HEK293 (cell line): ENCODE data around the gene CTSO.
A peak's percentile ranks its signal among the peaks of the same experiment; 100 is the strongest.

Source experiments
- BCL11B ChIP-seq: fragments of 450-650 bp; formaldehyde crosslinking; IDR thresholded peaks from 2 replicates; pipeline ENCODE4 v1.5.1; 2016; ENCODE audit warnings: low read depth, missing biosample characterization, missing genetic modification characterization
- HOXD13 ChIP-seq: sonication (generic); formaldehyde crosslinking; IDR thresholded peaks from 2 replicates; pipeline ENCODE4 v1.8.0; 2022; ENCODE audit warnings: missing genetic modification reagents, borderline replicate concordance
- MZF1 ChIP-seq: fragments of 450-650 bp; formaldehyde crosslinking; IDR thresholded peaks from 2 replicates; pipeline ENCODE4 v1.5.1; 2017; ENCODE audit warnings: missing biosample characterization, missing genetic modification characterization, borderline replicate concordance
- PRDM1 ChIP-seq: fragments of 450-650 bp; formaldehyde crosslinking; IDR thresholded peaks from 2 replicates; pipeline ENCODE4; 2016; ENCODE audit warnings: missing biosample characterization, missing genetic modification characterization
- REPIN1 ChIP-seq: fragments of 450-650 bp; formaldehyde crosslinking; IDR thresholded peaks from 2 replicates; pipeline ENCODE4 v1.5.1; 2017; ENCODE audit warnings: missing biosample characterization, missing genetic modification characterization, low read depth
- SCRT1 ChIP-seq: fragments of 450-650 bp; formaldehyde crosslinking; IDR thresholded peaks from 2 replicates; pipeline ENCODE4 v1.5.1; 2016; ENCODE audit warnings: missing biosample characterization, missing genetic modification characterization, borderline replicate concordance
- WT1 ChIP-seq: fragments of 450-650 bp; formaldehyde crosslinking; IDR thresholded peaks from 2 replicates; pipeline ENCODE4 v1.5.1; 2016; ENCODE audit warnings: missing biosample characterization, missing genetic modification characterization
- ZBTB17 ChIP-seq: fragments of 450-650 bp; formaldehyde crosslinking; IDR thresholded peaks from 2 replicates; pipeline ENCODE4 v1.5.1; 2016; ENCODE audit warnings: missing biosample characterization, missing genetic modification characterization
- ZBTB20 ChIP-seq: fragments of 450-650 bp; formaldehyde crosslinking; IDR thresholded peaks from 2 replicates; pipeline ENCODE4 v1.5.1; 2016; ENCODE audit warnings: missing biosample characterization, missing genetic modification characterization
- ZBTB21 ChIP-seq: fragments of 450-650 bp; formaldehyde crosslinking; IDR thresholded peaks from 2 replicates; pipeline ENCODE4 v1.5.1; 2017; ENCODE audit warnings: missing biosample characterization, missing genetic modification characterization
- ZBTB44 ChIP-seq: fragments of 450-650 bp; IDR thresholded peaks from 2 replicates; pipeline ENCODE4 v1.5.1; 2018; ENCODE audit warnings: missing biosample characterization, mild to moderate bottlenecking, missing genetic modification characterization
- ZBTB7A ChIP-seq: fragments of 450-650 bp; formaldehyde crosslinking; IDR thresholded peaks from 2 replicates; pipeline ENCODE4 v1.5.1; 2016; ENCODE audit warnings: low read depth, missing biosample characterization, missing genetic modification characterization
- ZNF114 ChIP-seq: fragments of 450-650 bp; formaldehyde crosslinking; IDR thresholded peaks from 2 replicates; pipeline ENCODE4 v1.5.0; 2017; ENCODE audit warnings: missing biosample characterization, missing genetic modification characterization
- ZNF18 ChIP-seq: fragments of 450-650 bp; formaldehyde crosslinking; IDR thresholded peaks from 2 replicates; pipeline ENCODE4 v1.5.1; 2016; ENCODE audit warnings: missing biosample characterization, missing genetic modification characterization
- ZNF223 ChIP-seq: fragments of 450-650 bp; formaldehyde crosslinking; IDR thresholded peaks from 2 replicates; pipeline ENCODE4 v1.5.1; 2016; ENCODE audit warnings: missing biosample characterization, missing genetic modification characterization
- ZNF529 ChIP-seq: fragments of 450-650 bp; formaldehyde crosslinking; IDR thresholded peaks from 2 replicates; pipeline ENCODE4 v1.5.1; 2017; ENCODE audit warnings: missing genetic modification characterization, missing biosample characterization; ENCODE audit not compliant: insufficient replicate concordance
- ZNF544 ChIP-seq: fragments of 450-650 bp; formaldehyde crosslinking; IDR thresholded peaks from 2 replicates; pipeline ENCODE4 v1.5.0; 2017; ENCODE audit warnings: missing biosample characterization, missing genetic modification characterization
- ZNF561 ChIP-seq: fragments of 450-650 bp; IDR thresholded peaks from 2 replicates; pipeline ENCODE4 v1.5.1; 2018; ENCODE audit warnings: missing biosample characterization, missing genetic modification characterization, borderline replicate concordance
- ZNF623 ChIP-seq: fragments of 450-650 bp; formaldehyde crosslinking; IDR thresholded peaks from 2 replicates; pipeline ENCODE4 v1.5.1; 2016; ENCODE audit warnings: missing biosample characterization, missing genetic modification characterization
- ZNF626 ChIP-seq: fragments of 450-650 bp; sonication (Bioruptor Pico); formaldehyde crosslinking; IDR thresholded peaks from 2 replicates; pipeline ENCODE4 v1.5.1; 2018; ENCODE audit warnings: missing biosample characterization, missing genetic modification characterization, inconsistent platforms
- ZNF660 ChIP-seq: fragments of 450-650 bp; IDR thresholded peaks from 2 replicates; pipeline ENCODE4 v1.5.1; 2018; ENCODE audit warnings: missing biosample characterization, mild to moderate bottlenecking, missing genetic modification characterization
- ZNF692 ChIP-seq: fragments of 450-650 bp; formaldehyde crosslinking; IDR thresholded peaks from 2 replicates; pipeline ENCODE4 v1.5.1; 2016; ENCODE audit warnings: missing biosample characterization, missing genetic modification characterization
- ZNF707 ChIP-seq: fragments of 450-650 bp; formaldehyde crosslinking; IDR thresholded peaks from 2 replicates; pipeline ENCODE4 v1.5.1; 2016; ENCODE audit warnings: missing biosample characterization, missing genetic modification characterization
- ZNF785 ChIP-seq: fragments of 450-650 bp; formaldehyde crosslinking; IDR thresholded peaks from 2 replicates; pipeline ENCODE4 v1.5.1; 2016; ENCODE audit warnings: missing biosample characterization, missing genetic modification characterization
- ZNF791 ChIP-seq: fragments of 450-650 bp; formaldehyde crosslinking; IDR thresholded peaks from 2 replicates; pipeline ENCODE4 v1.5.1; 2016; ENCODE audit warnings: missing biosample characterization, missing genetic modification characterization
- ZSCAN30 ChIP-seq: fragments of 450-650 bp; IDR thresholded peaks from 2 replicates; pipeline ENCODE4 v1.5.1; 2018; ENCODE audit warnings: missing biosample characterization, mild to moderate bottlenecking, missing genetic modification characterization, moderate library complexity
- TF ChIP-seq, protein P1 (sequence below): fragments of 450-650 bp; formaldehyde crosslinking; IDR thresholded peaks from 2 replicates; pipeline ENCODE4 v1.5.1; 2016; ENCODE audit warnings: missing biosample characterization, missing genetic modification characterization
- TF ChIP-seq, protein P2 (sequence below): fragments of 450-650 bp; IDR thresholded peaks from 2 replicates; pipeline ENCODE4 v1.5.1; 2018; ENCODE audit warnings: missing biosample characterization, missing genetic modification characterization
- TF ChIP-seq, protein P3 (sequence below): fragments of 450-650 bp; formaldehyde crosslinking; IDR thresholded peaks from 2 replicates; pipeline ENCODE4 v1.5.1; 2016; ENCODE audit warnings: missing biosample characterization, missing genetic modification characterization
- TF ChIP-seq, protein P4 (sequence below): fragments of 450-650 bp; formaldehyde crosslinking; IDR thresholded peaks from 2 replicates; pipeline ENCODE4 v1.5.1; 2017; ENCODE audit warnings: missing biosample characterization, mild to moderate bottlenecking, missing genetic modification characterization, moderate library complexity

The CTSO gene

DNA sequence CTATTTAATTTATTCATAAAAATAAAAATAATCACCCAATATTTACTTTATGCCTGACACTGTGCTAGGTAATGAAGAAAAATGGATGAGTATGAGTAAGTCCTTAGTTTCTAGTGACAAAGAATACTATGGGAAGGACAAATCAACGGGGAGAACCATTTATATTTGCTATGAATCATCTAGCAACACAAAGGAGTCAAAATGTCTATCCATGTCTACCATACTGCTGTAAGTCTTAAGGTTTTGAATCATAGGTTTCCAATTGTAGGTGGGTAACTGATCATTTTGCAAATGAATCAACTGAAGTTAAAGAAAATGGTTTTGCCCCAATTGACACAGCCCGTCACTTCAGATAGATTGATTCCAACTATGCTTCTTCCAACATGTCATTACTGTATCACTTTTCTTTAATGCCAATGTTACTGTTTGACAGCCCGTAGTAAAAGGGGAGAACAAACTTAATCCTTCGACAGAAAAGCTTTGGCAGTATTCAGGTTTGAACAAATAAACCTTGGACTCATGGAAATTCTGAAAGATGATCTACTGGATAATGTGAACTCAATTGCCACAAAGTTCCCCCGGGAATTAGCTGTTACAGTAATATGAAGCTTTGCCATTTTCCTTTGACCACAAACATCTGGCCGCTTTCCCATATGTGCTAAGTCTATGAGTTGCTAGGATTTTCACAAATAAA, 47.0 kb downstream of the CTSO start (continued):
- TF ChIP-seq HOXD13 = no peak
- TF ChIP-seq ZBTB44 (tag by site-specific recombination) = peak; percentile 75
- TF ChIP-seq ZNF544 (tag by site-specific recombination) = no peak
- peak; percentile 66 for TF ChIP-seq WT1
- peak; percentile 49; the same call in 1 of the 2 replicates for TF ChIP-seq ZBTB17
- no peak for TF ChIP-seq ZNF660 (tag by site-specific recombination)
- no peak for TF ChIP-seq REPIN1
- TF ChIP-seq SCRT1 (tag by site-specific recombination) = no peak
- TF ChIP-seq ZNF785 (tag by site-specific recombination) = no peak
- TF ChIP-seq ZSCAN30 (tag by site-specific recombination) = no peak
- TF ChIP-seq, protein P1, sequence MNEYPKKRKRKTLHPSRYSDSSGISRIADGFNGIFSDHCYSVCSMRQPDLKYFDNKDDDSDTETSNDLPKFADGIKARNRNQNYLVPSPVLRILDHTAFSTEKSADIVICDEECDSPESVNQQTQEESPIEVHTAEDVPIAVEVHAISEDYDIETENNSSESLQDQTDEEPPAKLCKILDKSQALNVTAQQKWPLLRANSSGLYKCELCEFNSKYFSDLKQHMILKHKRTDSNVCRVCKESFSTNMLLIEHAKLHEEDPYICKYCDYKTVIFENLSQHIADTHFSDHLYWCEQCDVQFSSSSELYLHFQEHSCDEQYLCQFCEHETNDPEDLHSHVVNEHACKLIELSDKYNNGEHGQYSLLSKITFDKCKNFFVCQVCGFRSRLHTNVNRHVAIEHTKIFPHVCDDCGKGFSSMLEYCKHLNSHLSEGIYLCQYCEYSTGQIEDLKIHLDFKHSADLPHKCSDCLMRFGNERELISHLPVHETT = 0 out of 2 replicates have a peak, but pooled peaks have one; percentile 24
- peak; percentile 22; the same call in 1 of the 2 replicates for TF ChIP-seq ZBTB21
- TF ChIP-seq ZNF529 (tag by site-specific recombination) = no peak
- TF ChIP-seq ZNF791 (tag by site-specific recombination) = no peak
- no peak for TF ChIP-seq ZNF707 (tag by site-specific recombination)
- TF ChIP-seq ZNF692 (tag by site-specific recombination) = no peak
- TF ChIP-seq BCL11B = no peak
- no peak for TF ChIP-seq ZNF623 (tag by site-specific recombination)
- no peak for TF ChIP-seq ZNF561
- TF ChIP-seq, protein P2, sequence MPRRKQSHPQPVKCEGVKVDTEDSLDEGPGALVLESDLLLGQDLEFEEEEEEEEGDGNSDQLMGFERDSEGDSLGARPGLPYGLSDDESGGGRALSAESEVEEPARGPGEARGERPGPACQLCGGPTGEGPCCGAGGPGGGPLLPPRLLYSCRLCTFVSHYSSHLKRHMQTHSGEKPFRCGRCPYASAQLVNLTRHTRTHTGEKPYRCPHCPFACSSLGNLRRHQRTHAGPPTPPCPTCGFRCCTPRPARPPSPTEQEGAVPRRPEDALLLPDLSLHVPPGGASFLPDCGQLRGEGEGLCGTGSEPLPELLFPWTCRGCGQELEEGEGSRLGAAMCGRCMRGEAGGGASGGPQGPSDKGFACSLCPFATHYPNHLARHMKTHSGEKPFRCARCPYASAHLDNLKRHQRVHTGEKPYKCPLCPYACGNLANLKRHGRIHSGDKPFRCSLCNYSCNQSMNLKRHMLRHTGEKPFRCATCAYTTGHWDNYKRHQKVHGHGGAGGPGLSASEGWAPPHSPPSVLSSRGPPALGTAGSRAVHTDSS (tag by site-specific recombination) = no peak
- peak; percentile 77 for TF ChIP-seq MZF1
- no peak for TF ChIP-seq ZNF114 (tag by site-specific recombination)
- TF ChIP-seq ZBTB7A (tag by site-specific recombination) = no peak
- TF ChIP-seq ZBTB20 (tag by site-specific recombination) = no peak
- TF ChIP-seq, protein P3, sequence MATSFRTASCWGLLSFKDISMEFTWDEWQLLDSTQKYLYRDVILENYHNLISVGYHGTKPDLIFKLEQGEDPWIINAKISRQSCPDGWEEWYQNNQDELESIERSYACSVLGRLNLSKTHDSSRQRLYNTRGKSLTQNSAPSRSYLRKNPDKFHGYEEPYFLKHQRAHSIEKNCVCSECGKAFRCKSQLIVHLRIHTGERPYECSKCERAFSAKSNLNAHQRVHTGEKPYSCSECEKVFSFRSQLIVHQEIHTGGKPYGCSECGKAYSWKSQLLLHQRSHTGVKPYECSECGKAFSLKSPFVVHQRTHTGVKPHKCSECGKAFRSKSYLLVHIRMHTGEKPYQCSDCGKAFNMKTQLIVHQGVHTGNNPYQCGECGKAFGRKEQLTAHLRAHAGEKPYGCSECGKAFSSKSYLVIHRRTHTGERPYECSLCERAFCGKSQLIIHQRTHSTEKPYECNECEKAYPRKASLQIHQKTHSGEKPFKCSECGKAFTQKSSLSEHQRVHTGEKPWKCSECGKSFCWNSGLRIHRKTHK (tag by site-specific recombination) = no peak
- no peak for TF ChIP-seq ZNF626 (tag by site-specific recombination)
- no peak for TF ChIP-seq PRDM1 (tag by site-specific recombination)
- no peak for TF ChIP-seq ZNF223 (tag by site-specific recombination)
- TF ChIP-seq ZNF18 (tag by site-specific recombination) = no peak
- TF ChIP-seq, protein P4, sequence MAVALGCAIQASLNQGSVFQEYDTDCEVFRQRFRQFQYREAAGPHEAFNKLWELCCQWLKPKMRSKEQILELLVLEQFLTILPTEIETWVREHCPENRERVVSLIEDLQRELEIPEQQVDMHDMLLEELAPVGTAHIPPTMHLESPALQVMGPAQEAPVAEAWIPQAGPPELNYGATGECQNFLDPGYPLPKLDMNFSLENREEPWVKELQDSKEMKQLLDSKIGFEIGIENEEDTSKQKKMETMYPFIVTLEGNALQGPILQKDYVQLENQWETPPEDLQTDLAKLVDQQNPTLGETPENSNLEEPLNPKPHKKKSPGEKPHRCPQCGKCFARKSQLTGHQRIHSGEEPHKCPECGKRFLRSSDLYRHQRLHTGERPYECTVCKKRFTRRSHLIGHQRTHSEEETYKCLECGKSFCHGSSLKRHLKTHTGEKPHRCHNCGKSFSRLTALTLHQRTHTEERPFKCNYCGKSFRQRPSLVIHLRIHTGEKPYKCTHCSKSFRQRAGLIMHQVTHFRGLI = no peak
